Fibroblast of lung (primary cell): ENCODE measurements around the gene LPGAT1. TPM values are rescaled to one million over a fixed set of nuclear protein-coding genes. Genes with fewer than 3 reads are reported as not detected.

ENCODE experiments used
- DNase-seq, 2 donors: peaks; one replicate each; pipeline versions ENCODE4 v3.0.0 to v3.0.0-alpha.2; 2010; ENCODE audit warnings: low read depth in 2 of 2
- H2AFZ ChIP-seq: 2 replicates; pipeline ENCODE4 v1.5.1; 2012; ENCODE audit warnings: low read length, control low read depth, inconsistent platforms
- H3K27ac ChIP-seq: 2 replicates; pipeline ENCODE4 v1.5.1; 2011; ENCODE audit warnings: low read length, control low read depth; ENCODE audit not compliant: insufficient read depth
- H3K27me3 ChIP-seq: 2 replicates; pipeline ENCODE4 v1.5.1; 2011; ENCODE audit warnings: mild to moderate bottlenecking, low read length; ENCODE audit not compliant: control insufficient read depth, insufficient read depth
- H3K36me3 ChIP-seq: 2 replicates; pipeline ENCODE4 v1.5.1; 2011; ENCODE audit warnings: low read length; ENCODE audit not compliant: control insufficient read depth, insufficient read depth
- H3K4me1 ChIP-seq: 2 replicates; pipeline ENCODE4 v1.5.1; 2011; ENCODE audit warnings: low read length; ENCODE audit not compliant: control insufficient read depth, insufficient read depth; ENCODE audit errors: extremely low read depth
- H3K4me2 ChIP-seq: 2 replicates; pipeline ENCODE4 v1.5.1; 2011; ENCODE audit warnings: low read length, control low read depth; ENCODE audit not compliant: insufficient read depth; ENCODE audit errors: extremely low read depth
- H3K4me3 ChIP-seq, 4 experiments: fragments of 200-600 bp in 1 of 4; sonication (generic) in 1 of 4; replicated peaks in 1 of 4; 2 replicates each; pipeline ENCODE4 v1.5.1; 2011 to 2016; ENCODE audit warnings: low read length in 4 of 4, low read depth in 3 of 4, mild to moderate bottlenecking in 3 of 4, control low read depth in 2 of 4, inconsistent platforms in 1 of 4, mixed read lengths in 1 of 4; ENCODE audit not compliant: insufficient read depth in 1 of 4; ENCODE audit errors: control extremely low read depth in 1 of 4
- H3K79me2 ChIP-seq: 2 replicates; pipeline ENCODE4 v1.5.1; 2012; ENCODE audit warnings: mild to moderate bottlenecking, low read length, inconsistent platforms; ENCODE audit not compliant: control insufficient read depth, insufficient read depth
- H3K9ac ChIP-seq: 2 replicates; pipeline ENCODE4 v1.5.1; 2011; ENCODE audit warnings: mild to moderate bottlenecking, low read length, control low read depth; ENCODE audit not compliant: insufficient read depth
- H3K9me3 ChIP-seq: 2 replicates; pipeline ENCODE4 v1.5.1; 2012; ENCODE audit warnings: low read depth, low read length; ENCODE audit not compliant: control insufficient read depth, insufficient read depth
- H4K20me1 ChIP-seq: 2 replicates; pipeline ENCODE4 v1.5.1; 2011; ENCODE audit warnings: low read length; ENCODE audit not compliant: control insufficient read depth, insufficient read depth; ENCODE audit errors: extremely low read depth
- CTCF ChIP-seq, 2 donors: IDR thresholded peaks in 1 of 2; conservative IDR thresholded peaks in 1 of 2; 1 replicate in 1 of 2; 2 replicates in 1 of 2; pipeline ENCODE4 v1.5.1; 2011 to 2012; ENCODE audit warnings: low read length in 2 of 2, control low read depth in 1 of 2, inconsistent platforms in 1 of 2, low read depth in 1 of 2, mild to moderate bottlenecking in 1 of 2
- EZH2 ChIP-seq: IDR thresholded peaks from 2 replicates; pipeline ENCODE4 v1.5.1; 2012; ENCODE audit warnings: low read length, control low read depth, mild to moderate bottlenecking; ENCODE audit errors: missing control alignments
- polyA plus RNA-seq, 2 donors: library from polyadenylated mRNA; depleted of rRNA in 1 of 2; stranded (reverse) in 1 of 2; unstranded in 1 of 2; fragments of >200 nt; gene quantifications; 2 replicates each; pipeline ENCODE4 v1.2.1, GENCODE V29; 2011 to 2012; ENCODE audit warnings: missing spikeins in 1 of 2
- total RNA-seq: library from RNA; depleted of rRNA; stranded (reverse); fragments of >200 nt; gene quantifications from 2 replicates; pipeline ENCODE4 v1.2.1, GENCODE V29; 2014

The LPGAT1 gene
- total and polyA plus RNA-seq, 2 donors (not counting 1 experiment from before 2014, with no cell fraction given), result 20.7 to 34.7 TPM

GRCh38 chr1:211703812-211704537, 126.6 kb downstream of the LPGAT1 start:
- H3K4me2 ChIP-seq, result no peak overlapping the region
- peaks cover 2% of the 10 kb centered on the region for H3K27me3 ChIP-seq
- no peaks in the 10 kb centered on the region for H3K36me3 ChIP-seq
- H3K4me1 ChIP-seq, result no peaks in the 10 kb centered on the region
- DNase-seq, result no peak
- no peak overlapping the region for H3K9ac ChIP-seq
- no peaks in the 10 kb centered on the region for H4K20me1 ChIP-seq
- H2AFZ ChIP-seq, result no peak overlapping the region
- TF ChIP-seq CTCF (conservative IDR thresholded peaks at IDR 0.05 in 1 of 2, IDR thresholded peaks at IDR 0.05 in 1 of 2; ENCODE audit: low read depth in 1 of 2, low read length in 2 of 2) (no peak), EZH2 (no peak)
- H3K9me3 ChIP-seq, result no peaks in the 10 kb centered on the region
- no peak overlapping the region for H3K4me3 ChIP-seq
- no peak overlapping the region for H3K27ac ChIP-seq
- no peaks in the 10 kb centered on the region for H3K79me2 ChIP-seq

- no peak for TF ChIP-seq CTCF (conservative IDR thresholded peaks at IDR 0.05 in 1 of 2, IDR thresholded peaks at IDR 0.05 in 1 of 2; ENCODE audit: low read depth in 1 of 2, low read length in 2 of 2)
- TF ChIP-seq EZH2, result no peak
- H3K4me1 ChIP-seq, result no peaks in the 10 kb centered on the region
- no peak overlapping the region for H3K27ac ChIP-seq
- no peaks in the 10 kb centered on the region for H4K20me1 ChIP-seq
- no peak overlapping the region for H3K9ac ChIP-seq
- H3K4me2 ChIP-seq, result no peak overlapping the region
- no peaks in the 10 kb centered on the region for H3K36me3 ChIP-seq
- no peaks in the 10 kb centered on the region for H3K9me3 ChIP-seq
- no peak overlapping the region for H3K4me3 ChIP-seq
- no peak for DNase-seq
- H3K79me2 ChIP-seq, result no peaks in the 10 kb centered on the region
- H3K27me3 ChIP-seq, result peaks cover 4% of the 10 kb centered on the region
- H2AFZ ChIP-seq, result no peak overlapping the region
Observed at GRCh38 chr1:211701733-211702132, 128.8 kb downstream of the LPGAT1 start.

- H3K4me1 ChIP-seq, result no peaks in the 10 kb centered on the region
- H3K27me3 ChIP-seq, result peaks cover 2% of the 10 kb centered on the region
- H3K9me3 ChIP-seq, result no peaks in the 10 kb centered on the region
- TF ChIP-seq EZH2 (no peak), CTCF (conservative IDR thresholded peaks at IDR 0.05 in 1 of 2, IDR thresholded peaks at IDR 0.05 in 1 of 2; ENCODE audit: low read depth in 1 of 2, low read length in 2 of 2) (no peak)
- no peak overlapping the region for H3K4me2 ChIP-seq
- no peaks in the 10 kb centered on the region for H3K79me2 ChIP-seq
- no peak for DNase-seq
- no peak overlapping the region for H2AFZ ChIP-seq
- H3K36me3 ChIP-seq, result no peaks in the 10 kb centered on the region
- no peaks in the 10 kb centered on the region for H4K20me1 ChIP-seq
- H3K27ac ChIP-seq, result no peak overlapping the region
- H3K9ac ChIP-seq, result no peak overlapping the region
- no peak overlapping the region for H3K4me3 ChIP-seq
Observed at GRCh38 chr1:211699059-211699458, 131.5 kb downstream of the LPGAT1 start.
